T-helper 2 cell (primary cell): ENCODE data around the gene RAD51B.
A peak's percentile ranks its signal among the peaks of the same experiment; 100 is the strongest.

ENCODE experiments used
- DNase-seq, 5 experiments: peaks; one replicate each; pipeline versions ENCODE4 v3.0.0 to v3.0.0-alpha.2; 2012 to 2022

The RAD51B gene

GRCh38 chr14:68668028-68668427, 848.4 kb downstream of the RAD51B start:
- DNase-seq = no peak

GRCh38 chr14:68668531-68668930, 849.0 kb downstream of the RAD51B start:
- no peak for DNase-seq

DNA sequence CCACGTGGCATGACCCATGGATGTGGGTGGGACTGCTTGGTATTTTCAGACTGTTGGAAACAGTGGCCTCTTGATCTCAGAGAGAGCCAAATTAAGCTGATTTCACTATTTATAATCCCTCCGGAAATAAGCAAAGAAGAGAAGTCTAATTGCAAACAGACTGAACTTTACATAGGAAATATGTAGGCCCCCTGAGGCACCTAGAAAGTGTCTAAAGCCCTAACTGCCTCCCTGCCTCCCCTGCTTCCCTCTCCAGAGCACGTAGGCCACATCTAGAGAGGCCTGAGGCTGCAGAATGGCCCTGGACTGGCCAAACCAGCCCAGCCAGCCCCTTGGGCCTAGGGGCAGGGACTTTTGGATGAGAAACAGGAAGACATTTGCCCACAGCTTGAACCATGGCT, 849.5 kb downstream of the RAD51B start:
- DNase-seq = no peak

- no peak for DNase-seq
Measured at GRCh38 chr14:68669603-68670358, 850.2 kb downstream of the RAD51B start.

DNA sequence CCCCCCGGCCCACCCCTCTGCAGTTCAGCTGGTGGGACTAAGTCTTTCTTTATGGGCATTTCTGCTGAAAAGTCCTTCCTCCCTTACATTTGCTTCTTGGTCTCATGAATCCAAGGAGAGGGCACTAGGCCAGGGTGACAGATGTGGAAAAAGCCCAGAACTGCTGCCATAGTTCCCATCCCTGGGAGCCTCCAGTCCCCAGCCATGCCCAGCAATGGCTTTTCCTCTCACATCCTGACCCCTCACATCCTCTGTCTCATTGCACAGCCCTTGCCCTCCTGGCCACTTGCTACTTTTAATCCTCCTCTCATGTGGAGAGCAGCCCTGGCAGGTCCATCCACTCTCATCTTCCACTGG, 850.8 kb downstream of the RAD51B start:
- DNase-seq = no peak

DNA sequence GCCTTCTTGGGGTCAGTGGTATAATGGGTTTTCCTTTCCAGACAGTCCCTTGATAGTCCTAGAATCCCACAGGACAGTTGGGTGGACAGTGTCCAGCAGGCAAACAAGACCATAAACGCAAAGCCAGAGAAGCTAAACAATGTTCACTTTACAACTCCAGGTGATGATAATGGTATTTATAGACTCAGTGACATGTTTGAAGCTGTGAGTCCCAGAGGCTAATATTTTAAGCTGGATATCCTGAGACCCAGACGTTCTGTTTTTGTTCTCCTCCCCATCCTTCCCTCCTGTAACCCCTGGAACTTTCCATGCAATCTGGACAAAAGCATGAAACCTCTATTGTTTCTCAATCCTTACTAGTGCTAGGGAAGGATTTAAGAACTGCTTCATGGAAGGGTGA, 852.3 kb downstream of the RAD51B start:
- no peak for DNase-seq

DNA sequence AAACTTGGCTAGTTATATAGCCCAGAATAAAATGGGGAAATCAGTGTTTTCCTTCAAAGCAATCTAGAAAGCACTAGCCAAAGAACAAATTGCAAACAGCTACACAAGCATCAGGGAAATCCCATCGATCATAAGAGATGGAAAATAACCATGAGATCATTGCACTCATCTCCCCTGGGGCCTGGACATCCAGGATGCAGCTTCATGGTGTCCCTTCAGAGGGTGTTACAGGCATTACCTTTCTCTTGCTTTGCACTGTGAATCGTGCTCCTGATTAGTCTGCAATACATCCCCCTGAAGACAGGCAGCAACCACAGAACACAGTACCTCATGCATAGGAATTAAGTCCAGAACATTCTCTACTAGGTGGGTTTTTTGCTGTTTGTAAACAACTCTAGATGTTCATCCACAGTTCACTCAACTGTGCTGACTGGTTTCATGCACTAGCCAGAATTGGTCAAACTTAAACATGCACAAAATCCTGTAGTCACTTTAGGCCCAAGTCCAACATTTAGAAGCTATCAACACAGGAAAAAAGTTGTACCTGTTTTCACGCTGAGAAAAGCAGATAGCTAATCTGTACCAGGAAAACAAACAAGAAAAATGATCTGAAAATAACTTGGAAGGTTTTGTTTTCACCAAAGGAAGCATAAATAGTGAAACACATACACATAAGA, 853.2 kb downstream of the RAD51B start:
- DNase-seq = no peak

DNA sequence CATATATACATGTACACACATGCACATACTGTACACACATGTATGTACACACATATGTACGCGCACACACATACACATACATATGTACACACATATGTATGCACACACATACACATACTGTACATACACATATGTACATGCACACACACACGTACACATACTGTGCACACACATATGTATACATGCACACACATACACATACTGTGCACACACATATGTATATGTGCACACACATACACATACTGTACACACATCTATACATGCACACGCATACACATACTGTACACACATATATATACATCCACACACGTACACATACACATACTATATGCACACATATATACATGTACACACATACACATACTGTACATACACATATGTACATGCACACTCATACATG, 853.9 kb downstream of the RAD51B start:
- DNase-seq = no peak

- no peak for DNase-seq
Measured at GRCh38 chr14:68674538-68675232, 855.1 kb downstream of the RAD51B start.

GRCh38 chr14:68675233-68675577, 855.6 kb downstream of the RAD51B start:
- DNase-seq = no peak

DNA sequence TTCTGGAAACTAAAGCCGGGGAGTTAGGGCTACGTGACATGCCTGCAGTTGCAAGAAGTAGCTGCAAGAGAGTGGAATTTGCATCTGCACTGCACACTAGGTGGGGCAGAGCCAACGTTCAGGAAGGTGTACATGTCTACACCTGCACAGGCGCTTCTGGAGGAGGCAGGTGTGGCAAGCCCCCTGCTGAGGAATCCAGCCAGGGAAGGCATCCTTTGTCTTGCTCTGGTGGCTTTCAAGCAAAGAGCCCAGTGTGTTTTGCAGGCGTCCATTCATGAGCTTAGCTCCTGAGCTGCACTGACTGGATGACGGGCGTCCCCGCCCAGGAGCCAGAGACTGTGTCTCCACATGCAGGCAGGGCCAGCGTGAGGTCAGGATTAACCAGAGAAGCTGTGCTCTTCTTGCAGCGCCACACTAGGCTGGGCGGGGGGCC, 856.9 kb downstream of the RAD51B start:
- no peak for DNase-seq

- DNase-seq = no peak
Measured at GRCh38 chr14:68677476-68677875, 857.9 kb downstream of the RAD51B start.

DNA sequence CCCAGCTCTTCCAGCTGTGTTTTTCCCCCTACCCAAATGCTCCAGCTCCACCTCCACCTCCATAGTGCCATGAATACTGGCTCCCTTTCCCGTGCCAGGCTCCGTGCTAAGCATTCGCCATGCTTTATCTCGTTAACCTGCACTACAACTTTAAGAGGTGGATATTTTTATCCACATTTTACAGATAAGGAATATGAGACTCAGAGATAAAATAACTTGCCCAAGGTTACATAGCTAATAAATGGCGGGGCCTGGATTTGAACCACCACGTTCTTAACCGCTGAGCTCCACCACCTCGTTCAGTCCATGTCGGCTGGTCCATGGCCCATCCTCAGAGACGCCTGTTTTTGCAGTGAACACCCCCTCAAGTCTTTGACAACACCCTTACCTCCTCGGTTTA, 858.3 kb downstream of the RAD51B start:
- DNase-seq = no peak

- no peak for DNase-seq
Measured at GRCh38 chr14:68678471-68678870, 858.9 kb downstream of the RAD51B start.

- DNase-seq = no peak
Measured at GRCh38 chr14:68679301-68679700, 859.7 kb downstream of the RAD51B start.

DNA sequence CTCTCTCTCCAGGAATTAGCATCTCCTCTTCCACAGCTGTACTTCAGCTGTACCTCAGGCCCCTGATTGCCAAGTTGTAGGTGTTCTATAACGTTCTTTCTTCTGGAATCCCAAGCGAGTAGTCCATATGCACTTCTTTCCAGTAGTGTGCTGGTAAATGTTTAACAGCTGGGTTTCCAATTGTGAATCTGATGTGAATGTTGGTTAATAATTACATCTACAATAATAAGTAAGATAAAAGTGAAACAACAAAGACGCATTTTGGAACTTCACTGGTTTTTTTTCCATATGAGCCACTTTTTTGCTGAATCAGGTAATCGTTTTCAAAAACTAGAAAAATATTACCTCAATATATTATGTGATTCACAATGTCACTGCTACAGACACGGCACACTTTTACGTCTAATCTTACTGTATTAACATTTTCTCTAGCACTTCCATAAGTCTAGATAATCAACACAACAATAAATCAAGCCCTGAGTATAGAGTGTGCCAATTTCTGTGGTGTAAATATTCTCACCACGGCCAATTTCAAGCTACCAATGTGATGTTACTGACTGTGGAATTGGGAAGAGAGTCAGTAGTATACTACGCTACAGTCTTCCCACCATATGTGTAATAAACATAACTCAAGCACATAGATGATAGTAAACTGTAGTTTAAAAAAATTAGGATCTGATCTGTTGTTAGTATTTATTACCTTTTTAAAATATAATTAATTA, 860.3 kb downstream of the RAD51B start:
- no peak for DNase-seq

DNA sequence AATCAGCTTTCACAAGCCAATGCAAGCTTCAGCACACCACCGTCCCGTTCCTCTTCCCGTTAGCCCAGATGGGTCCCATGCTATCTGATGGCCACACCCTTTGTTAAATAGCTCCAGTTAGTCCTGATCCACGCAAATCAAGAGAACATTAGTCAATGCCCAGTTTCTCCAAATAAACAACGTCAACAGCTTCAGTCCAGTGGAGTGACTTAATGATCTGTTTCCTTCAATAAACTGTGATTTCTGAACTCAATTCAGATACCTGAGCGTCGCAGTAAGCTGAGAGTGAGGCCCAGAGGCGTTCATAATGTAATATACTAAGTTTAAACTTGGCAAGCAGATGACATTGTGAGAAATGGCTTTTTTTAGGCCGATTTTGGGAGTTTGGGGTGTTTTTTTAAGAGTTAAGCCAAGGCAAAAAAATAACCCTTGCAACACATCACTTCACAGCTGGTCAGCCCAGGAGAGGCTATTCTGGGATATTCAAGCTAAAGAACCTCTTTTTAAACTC, 861.0 kb downstream of the RAD51B start:
- DNase-seq = no peak

- no peak for DNase-seq
Measured at GRCh38 chr14:68681256-68682011, 861.9 kb downstream of the RAD51B start.

DNA sequence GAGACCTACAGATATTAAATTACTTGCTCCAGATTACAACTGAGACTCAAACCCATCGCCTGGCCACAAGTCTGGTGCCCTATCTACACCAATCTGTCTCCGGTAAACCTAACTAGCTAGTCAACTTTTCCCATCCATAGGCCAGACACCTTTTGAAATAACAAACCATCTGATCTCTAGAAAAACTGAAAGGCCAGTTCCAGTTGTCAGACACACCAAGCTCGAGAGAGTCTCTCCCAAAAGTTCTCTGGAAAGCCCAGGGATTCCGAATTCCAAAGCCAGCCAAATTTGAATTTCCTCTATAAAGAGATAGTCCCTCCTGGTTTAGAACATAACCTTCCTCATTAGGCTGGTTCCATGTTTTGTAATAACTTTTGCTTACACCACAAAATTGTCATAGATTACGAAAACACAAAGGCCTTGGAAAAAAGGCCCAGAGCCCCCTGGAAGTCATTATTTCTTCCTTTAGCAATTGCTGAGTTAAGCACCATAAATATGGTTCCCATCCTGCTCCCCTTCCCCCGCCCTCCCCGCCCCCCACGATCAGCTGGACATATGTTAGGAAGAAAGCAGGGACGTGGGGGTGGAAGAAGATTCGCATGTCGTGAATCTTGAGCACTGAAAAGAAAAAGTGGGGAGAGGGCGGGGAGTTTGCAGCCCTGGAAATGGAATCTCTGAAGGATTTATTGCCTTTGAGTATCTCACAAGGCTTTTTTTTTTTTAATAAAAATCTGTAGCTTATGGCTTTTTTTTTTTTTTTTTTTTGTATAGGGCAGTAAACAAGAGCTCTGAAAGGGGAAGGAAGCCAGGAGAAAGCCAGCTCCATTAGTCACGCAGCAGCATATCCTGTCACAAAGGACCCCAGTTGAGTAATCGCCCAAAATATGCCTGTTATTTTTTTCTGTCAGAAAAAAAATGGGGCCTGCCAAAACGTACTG, 862.9 kb downstream of the RAD51B start:
- DNase-seq = peak in 1 of 5 experiments; percentile 39

DNA sequence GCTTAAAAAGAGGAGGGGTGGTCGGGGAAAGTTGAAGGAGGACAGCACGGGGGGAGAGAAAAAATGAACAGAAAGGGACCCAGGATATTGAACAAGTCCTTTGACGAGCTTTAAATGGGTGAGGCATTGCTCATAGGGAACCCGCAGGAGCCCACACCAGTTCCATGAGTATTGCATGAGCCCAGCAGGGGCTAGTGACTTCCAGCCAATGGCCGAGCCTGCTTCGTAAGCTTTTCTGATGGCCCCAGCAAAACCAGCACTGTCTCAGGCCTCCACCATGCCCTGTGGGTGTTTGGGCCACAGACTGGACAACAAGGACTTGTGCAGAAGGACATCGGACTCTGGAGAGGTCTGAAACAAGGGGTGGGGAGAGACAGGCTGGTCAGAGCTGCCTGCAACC, 863.7 kb downstream of the RAD51B start:
- DNase-seq = no peak
